HG02852 (cell line): ENCODE measurements around the gene ITPKB.
"Not testable (repeated sequence)": the region's sequence is repeated elsewhere in the genome, so short reads cannot be mapped to it uniquely, and the experiment has no call there.

Experiments
- ATAC-seq: cut with Tn5 transposase; IDR thresholded peaks from one replicate; pipeline ENCODE4 v1.9.1; 2021; ENCODE audit warnings: mild to moderate bottlenecking, moderate library complexity; ENCODE audit not compliant: unreplicated experiment

Gene ITPKB

DNA sequence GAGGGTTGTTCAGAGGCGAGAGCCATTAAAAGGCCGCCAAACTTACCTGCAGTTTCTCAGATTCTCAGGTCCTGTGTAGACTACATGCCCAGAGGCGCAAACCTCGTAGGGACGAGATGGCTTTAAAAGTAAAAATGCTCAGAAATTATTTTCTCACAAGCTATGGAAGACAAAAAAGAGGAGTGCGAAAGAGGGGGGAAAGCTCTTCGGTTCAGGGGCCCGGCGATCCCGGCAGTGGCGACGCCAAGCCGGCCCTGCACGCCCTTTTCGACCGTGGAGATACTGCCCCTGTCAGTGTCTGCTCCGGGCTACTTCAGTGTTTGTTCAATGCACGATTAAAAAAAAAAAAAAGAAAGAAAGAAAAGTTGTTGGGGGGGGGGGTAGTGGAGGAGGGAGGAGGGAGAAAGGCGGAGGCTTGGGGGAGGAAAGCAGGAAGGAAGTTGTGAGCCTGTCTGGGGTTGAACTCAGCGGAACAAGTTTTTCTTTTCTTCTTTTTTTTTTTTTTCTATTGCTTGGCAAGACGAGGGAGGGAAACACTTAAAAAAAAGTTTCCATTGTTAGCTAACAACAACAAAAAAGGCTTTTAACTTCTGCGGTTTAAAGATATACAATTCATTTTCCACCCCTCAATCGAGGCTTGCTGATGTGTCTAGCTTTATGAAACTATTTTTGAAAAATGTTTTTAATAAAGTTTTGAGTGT lies at the start of gene ITPKB:
TSS of gene ITPKB (minus strand) at position 288 of the 701 bp plus-strand sequence. CDS start 1,824 bp downstream, outside the sequence.
- no peak for ATAC-seq

DNA sequence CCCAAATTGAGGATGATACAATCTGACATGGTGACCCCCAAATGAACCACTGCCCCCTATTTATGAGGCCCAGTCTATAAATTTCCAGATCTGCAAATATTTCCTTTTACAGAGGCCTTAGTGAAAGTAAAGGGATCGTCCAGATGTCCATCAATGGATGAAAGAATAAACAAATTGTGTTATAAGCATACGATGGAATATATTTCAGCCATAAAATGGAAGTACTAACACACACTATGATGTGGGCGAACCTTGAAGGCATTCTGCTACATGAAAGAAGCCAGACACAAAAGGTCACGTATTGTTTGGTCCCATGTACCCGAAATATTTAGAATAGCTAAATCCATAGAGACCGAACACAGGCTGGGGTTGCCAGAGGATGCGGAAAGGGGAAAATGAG lies 48.6 kb upstream of the ITPKB start:
- ATAC-seq, result no peak

DNA sequence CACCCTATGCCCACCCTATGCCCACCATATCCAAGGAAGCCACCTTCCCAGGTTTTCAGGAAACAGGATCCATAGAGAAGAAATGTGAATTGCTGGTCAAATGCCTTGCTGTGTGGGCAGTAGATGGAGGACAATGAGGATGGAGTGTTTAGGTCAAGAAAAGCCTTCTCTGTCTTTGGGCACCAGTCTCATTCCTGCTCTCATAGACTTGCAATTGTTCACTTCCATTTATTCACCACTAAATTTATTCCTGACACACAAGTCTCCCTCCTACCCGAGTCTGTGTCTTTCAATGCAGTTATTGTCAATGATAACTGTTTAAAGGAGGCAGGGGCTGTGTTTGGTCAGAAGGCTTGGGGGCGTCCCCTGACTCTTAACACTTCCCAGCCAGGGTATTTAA lies 48.0 kb upstream of the ITPKB start:
- no peak for ATAC-seq

DNA sequence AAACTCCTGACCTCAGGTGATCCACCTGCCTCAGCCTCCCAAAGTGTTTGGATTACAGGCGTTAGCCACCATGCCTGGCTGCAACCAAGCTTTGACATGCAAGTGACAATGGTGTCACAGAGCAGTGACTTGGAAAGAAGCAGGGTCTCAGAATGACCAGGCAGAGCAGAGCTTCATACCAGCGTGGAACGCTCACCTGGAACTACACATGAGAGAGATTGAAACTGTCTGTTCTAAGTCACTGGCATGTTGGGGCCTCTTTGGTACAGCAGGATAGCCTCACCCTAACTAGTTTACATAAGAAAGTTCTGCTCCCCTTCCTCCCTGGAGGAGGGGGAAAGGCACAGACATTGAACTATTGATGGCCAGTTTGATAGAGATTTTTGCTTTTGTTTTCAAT lies 47.5 kb upstream of the ITPKB start:
- peak; percentile 90 for ATAC-seq

DNA sequence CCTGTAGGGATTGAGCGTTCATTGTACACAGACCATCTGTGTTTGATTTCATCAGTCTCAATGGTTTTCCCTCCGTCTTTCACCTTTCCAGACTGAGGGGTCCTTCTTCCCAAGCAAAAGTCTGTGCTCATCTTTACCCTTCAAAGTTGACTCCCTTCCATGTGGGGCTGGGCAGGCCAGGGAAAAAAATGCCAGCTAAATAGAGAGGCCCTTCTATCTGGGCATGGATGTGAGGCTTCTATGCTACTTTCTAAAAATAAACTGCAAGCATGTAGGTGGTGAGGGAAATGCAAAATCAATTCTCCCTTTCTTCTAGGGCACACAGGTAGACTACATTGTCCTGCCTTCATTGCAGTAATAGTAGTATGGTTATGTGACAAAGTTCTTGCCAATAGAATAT lies 46.7 kb upstream of the ITPKB start:
- no peak for ATAC-seq

DNA sequence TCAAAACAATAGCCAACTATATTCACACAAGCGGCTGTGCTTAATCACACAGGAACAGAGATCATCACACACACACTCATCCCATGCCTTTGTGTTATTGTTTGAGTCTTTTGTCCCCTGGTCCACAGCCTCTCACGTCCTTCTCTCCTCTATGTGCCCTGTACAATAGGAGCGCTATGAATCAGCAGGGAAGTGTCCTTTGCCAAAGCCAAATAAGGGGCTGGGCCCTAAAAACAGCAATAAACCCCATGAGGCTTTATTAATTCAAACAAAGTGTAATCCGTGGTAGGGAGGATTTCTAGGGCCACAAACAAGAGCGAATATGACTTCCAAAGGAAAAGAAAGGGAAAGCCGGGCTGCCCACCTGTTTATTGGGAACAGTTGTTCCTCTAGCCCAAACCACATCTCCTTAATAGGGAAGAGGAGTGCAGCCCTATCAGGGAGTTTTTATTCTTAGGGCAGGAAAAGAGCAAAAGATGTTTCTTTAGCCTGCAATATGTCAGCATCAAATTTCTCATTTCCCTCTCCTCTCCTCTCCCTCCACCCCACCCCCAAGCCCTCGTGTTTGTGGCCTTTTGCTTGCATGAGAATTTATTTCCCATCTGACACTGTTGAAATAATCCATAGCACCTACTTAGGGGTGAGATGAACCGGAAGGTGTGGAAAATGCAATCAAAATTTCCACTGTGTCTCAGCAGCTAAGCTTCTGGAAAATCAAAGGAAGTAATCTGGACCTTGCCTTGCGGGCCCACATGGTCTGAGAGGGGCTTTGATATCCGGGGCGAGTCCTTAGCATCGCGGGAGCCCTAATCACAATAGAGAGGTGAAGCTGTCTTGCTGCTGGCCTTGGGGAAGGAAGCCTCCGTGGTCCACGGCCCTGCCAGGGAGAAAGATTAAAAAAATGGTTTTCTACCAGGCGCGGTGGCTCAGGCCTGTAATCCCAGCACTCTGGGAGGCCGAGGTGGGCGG lies 45.3 kb upstream of the ITPKB start:
- ATAC-seq, result no peak

DNA sequence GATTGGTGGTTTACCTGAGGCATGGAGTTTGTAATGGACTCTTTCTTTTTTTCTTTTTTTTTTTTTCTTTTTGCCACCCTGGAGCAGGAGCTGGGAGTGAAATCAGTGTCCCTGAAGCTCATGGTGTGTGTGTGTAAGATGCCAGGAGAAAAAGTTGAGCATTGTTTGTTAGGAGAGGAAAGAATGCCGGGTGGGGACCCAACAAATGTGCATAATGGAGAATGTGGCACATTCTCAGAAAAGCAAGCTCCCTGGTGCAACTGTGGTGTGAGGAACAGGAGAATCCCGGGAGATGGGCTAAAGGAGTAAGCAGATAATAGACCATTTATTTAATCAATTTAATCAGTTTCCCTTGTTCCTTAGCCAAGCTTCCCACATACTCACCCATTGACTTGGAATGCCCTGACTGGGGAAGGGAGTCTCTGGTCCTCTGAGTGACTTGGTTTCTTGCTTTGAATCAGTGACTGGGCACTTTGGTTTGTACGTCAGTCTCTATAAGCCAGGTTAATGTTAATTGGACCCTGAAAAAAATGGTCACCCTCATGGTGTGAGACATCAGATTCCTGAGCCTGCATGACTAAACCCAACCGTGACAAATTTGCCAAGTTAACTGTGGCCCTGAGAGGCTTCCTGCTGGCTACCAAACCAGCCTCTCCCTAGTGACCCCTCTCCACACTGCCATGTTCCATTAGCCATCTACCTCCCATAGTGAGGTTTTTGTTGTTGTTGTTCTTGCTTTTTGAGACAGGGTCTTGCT lies 43.9 kb upstream of the ITPKB start:
- ATAC-seq, result no peak

DNA sequence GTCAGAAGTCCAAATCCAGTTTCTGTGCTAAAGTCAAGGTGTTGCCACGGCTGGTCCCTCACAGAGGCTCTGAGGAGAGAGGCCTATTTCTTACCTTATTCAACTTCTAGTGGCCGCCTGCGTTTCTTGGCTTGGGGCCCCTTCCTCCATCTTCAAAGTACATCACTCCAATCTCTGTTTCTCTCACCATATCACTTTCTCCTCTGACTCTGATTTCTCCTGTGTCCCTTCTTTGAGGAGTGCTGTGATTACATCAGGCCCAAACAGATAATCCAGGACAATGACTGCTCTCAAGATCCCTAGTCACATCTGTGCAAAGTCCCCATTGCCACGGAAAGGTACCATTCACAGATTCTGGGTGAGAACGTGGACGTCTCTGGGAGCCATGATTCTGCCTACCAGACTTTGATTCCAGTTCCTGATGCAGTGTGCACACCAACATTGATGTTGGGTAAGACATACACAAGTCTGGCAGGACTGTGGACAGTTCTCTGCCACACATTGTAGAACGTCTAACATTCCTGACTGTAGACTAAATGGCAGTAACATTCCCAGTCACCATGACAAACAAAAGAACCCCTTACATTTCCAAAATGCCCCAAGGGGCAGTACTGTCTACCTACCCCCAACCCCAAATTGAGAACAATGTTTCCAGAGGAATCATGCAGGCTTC lies 43.0 kb upstream of the ITPKB start:
- ATAC-seq, result no peak

DNA sequence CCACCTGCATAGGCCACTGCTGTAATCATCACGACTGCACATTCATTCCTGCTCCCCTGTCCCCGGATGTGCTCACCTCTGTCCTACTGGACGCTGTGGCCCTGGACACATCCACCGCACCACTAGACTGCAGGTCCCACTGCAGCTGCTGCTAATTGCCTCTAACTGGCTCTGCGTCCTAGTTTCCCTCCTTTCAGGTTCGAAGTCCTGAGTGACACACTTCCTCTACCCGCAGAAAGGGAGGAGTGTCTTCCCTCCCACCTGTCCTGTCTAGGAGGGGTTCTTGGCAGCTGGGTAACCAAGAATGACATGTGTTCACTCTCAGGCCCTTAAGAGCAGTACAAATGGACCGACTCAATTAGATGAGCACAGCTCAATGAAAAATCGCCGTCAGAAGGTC lies 40.5 kb upstream of the ITPKB start:
- ATAC-seq, result no peak

DNA sequence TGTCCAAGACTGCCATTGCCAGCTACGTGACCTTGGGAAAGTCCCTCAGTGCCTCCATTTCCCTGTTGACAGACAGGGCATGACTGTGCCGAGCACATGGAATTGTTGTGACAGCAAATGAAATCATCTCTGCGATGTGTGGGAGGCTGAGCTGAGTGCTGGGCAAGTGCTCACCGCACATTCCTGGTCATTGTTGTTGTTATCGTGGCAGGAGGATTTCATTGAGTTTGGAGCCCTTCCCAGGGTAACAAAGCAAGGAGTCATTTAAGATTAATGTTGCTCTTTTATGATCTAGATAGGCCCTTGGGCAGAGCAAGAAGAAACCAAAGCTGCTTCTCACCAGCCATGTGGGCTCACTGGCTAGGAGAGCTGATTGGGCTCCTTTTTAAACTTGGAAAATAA lies 39.6 kb upstream of the ITPKB start:
- no peak for ATAC-seq

DNA sequence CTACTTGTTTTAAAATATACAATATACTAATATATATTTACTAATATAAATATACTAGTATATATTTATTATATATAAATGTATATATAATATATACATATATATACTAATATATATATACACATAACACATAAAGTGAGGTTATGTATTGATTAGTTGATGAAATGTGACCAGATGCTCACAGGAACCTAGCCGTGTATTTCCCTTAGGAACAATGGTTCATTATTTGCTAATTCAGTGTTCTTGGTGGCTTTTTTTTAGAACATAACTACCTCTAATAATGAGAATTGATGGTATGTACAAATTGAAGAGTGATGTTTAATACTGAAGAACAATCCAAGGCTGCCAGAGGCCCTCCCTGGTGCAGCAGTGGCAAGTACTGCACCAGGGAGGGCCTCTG lies 37.9 kb upstream of the ITPKB start:
- ATAC-seq, result no peak

DNA sequence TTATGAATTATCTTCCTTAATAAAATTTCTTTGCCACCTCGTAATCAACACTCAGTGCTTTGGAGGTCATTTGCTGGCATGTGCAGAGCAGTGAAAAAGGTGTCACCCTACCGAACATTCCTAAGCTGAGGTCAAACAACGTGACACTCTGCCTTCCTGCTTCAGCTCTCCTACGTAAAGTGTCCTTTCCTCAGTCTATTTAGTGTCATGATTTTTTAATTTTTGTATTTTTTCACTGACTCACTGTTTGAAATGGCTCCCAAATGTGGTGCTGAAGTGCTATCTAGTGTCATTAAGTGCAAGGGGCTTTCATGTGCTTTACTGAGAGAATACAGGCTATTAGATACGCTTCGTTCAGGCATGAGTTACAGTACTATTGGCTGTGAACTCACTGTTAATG lies 37.0 kb upstream of the ITPKB start:
- no peak for ATAC-seq

DNA sequence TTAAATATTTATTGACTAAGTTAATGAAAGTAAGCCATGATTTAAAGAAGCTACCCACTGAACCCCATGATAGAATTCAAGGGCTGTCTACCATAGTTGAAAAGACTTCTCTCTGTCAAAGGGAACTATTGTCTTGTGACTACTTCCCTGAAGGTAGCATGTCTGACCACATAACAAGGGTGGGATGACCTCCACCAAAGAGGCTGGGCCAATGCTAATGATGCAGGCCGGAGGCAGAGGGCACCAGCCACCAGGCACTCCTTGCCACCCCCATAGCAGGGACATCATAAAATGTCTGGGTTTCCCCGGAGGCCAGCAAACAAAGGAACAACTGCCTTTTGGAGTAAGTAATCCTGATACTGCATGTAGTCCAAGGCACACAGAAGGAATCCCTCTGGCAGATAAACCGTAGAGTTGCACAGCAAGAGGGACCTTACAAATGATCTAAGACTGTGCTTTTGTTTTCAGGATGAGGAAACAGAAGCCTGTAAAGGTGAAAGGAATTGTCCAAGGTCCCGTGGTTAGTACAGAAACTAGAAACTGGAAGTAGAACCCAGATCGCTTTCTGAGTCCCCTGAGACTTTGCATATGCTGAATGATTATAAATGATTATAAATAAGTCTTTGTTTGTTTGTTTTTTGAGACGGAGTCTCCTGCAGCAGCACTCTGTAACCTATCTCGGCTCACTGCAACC lies 33.5 kb upstream of the ITPKB start:
- ATAC-seq, result peak; percentile 95

DNA sequence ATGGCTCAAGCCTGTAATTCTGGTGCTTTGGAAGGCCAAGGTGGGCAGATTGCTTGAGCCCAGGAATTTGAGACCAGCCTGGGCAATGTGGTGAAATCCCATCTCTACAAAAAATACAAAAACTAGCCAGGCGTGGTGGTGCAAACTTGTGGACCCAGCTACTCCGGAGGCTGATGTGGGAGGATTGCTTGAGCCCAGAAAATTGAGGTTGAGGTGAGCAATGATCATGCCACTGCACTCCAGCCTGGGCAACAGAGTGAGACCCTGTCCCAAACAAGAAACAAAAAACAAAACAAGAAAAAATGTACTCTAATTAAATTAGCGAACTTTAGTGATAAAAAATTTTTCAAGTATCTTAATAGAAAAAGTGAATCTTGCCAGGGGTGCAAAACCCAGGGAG lies 28.1 kb upstream of the ITPKB start:
- not testable (repeated sequence) for ATAC-seq

DNA sequence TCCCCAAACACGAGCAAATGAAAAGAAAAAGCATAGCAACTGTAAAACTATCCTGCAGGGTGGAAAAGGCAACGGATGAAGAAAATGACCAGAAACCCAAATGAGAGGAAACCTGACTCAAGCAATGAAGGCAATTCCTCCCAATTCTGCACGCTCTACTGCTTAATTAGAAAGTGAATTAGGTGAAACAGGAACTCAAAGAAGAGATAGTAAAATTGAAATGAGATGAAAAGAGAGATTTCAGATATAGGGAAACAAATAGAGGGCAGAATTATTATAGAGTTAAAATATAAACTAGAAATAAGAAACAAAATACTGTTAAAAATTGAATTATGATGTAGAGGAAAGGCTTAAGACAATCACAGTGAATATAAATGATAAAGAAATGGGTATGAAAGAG lies 27.5 kb upstream of the ITPKB start:
- no peak for ATAC-seq

DNA sequence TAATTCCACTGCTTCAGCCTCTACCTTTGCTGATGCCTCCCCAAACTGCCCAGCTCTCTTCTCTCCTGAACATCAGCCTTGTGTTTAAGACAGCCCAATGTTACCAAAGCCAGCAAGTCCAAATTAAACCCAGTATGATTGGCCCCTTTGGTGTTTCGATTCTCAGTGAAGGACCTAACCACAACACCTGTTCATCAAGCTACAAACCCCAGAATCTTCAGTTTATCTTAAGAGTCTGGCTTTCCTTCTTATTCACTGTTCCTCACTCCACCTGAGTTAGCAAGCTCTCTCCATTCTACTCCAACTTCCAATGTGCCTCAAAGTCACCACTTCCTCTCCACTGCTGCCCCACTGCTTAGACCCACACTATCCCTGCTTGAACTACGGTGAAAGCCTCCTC lies 25.5 kb upstream of the ITPKB start:
- ATAC-seq, result peak; percentile 89

DNA sequence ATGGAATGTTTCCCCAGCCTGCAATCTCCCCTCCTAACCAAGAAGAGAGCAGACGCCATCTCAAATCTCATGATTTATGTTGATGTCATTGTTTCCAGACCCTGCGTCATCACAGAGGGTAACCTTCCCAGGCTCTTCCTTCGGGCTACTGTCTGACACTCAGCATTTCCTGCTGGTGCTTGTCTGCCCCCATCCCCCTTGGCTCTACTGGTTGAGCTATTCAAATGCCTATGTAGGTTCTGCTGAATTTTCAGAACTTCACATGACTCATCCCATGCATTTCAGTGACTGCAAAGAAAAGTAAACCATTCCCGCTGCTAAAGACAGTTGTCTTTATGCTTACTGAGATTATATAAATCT lies 24.8 kb upstream of the ITPKB start:
- ATAC-seq, result no peak

DNA sequence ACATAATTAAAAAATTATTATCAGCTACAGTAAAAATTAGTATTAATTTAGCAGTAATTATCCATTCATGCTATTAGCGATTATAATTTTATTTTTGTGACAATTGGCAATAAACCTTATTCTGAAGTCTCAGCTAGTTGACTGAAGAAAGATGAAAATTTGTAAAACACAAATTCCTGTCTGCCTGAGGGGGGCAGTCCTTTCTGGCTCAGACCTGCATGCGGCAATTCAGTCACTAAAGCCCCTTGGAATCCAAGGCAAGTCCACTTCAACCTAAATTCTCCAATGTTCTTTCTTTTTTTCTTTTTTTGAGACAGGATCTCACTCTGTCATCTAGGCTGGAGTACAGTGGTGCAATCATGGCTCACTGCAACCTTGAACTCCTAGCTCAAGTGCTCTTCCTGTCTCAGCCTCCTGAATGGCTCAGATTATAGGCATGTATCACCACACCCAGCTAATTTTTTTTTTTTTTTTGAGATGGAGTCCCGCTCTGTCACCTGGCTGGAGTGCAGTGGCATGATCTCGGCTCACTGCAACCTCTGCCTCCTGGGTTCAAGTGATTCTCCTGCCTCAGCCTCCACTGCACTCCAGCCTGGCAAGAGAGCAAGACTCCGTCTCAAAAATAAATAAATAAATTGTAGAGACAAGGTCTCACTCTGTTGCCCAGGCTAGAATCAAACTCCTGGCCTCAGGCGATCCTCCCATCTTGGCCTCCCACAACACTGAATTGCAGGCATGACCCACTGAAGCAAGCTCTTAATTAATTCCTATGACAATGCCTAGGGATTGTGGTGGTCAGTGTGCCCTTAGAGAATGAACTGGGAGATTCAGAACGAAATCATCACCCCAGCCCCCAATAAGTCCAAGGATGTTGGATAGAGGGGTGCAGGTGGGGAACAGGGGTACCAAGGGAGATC lies 24.2 kb upstream of the ITPKB start:
- ATAC-seq, result no peak

DNA sequence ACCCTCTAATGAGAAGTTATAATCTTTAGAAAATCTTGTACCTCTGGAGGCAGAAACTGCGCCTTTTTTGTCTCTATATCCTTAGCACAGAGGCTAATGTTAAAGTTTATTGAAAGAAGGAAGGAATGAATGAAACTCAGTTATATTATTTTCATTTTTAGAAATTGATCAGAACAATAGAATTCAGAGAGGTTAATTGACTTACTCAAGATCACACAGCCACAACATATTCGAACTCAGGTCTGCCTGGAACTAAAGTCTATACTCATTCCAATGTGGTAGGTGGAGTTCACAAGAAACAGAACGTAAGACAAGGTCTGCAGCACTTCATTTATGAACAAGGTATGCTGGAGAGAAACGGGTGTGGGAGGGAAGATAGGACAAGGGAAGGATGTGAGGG lies 23.0 kb upstream of the ITPKB start:
- no peak for ATAC-seq
